ENCODE results near the gene CD63. TPM values are rescaled to one million over a fixed set of nuclear protein-coding genes. Genes with fewer than 3 reads are reported as not detected.

CD63 gene
- total and polyA plus RNA-seq, 9 of the 15 experiments (the other 6 are each of a cell fraction or from before 2014, with no cell fraction given) = 313 to 735 (median 433) TPM

GRCh38 chr12:55736780-55737580 lies 8.2 kb upstream of the CD63 start (continued):
- TF ChIP-seq ETS2 (tag; IDR thresholded peaks at IDR 0.05; ENCODE audit: borderline replicate concordance, poor library complexity, severe bottlenecking) (no peak), ZNF561 (CRISPR knock-in tag; conservative IDR thresholded peaks at IDR 0.05) (no peak), ZSCAN32 (CRISPR knock-in tag; IDR thresholded peaks at IDR 0.05) (no peak), RAD21 (CRISPR knock-in tag; conservative IDR thresholded peaks at IDR 0.05 in 1 of 2, IDR thresholded peaks at IDR 0.05 in 1 of 2) (peak; percentile 89 to 96), ZZZ3 (IDR thresholded peaks at IDR 0.05) (no peak), PRDM10 (IDR thresholded peaks at IDR 0.05; ENCODE audit: partially characterized antibody) (peak; percentile 86), ZNF707 (CRISPR knock-in tag; conservative IDR thresholded peaks at IDR 0.05) (no peak), ZNF592 (IDR thresholded peaks at IDR 0.05) (no peak), AFF1 (IDR thresholded peaks at IDR 0.05; ENCODE audit: low read depth in 1 of 2, partially characterized antibody in 2 of 2) (peak in 1 of 2 experiments; percentile 65), EZH2 (IDR thresholded peaks at IDR 0.05; ENCODE audit: borderline replicate concordance, low read depth, low read length) (no peak), ZNF444 (CRISPR knock-in tag; IDR thresholded peaks at IDR 0.05) (no peak), CEBPB (tag; IDR thresholded peaks at IDR 0.05) (no peak), SRF (CRISPR knock-in tag; IDR thresholded peaks at IDR 0.05) (no peak)

All from K562 (cell line).